Fibroblast of the aortic adventitia (primary cell): ENCODE results near the gene PSMB10. TPM values are rescaled to one million over a fixed set of nuclear protein-coding genes. Genes with fewer than 3 reads are reported as not detected.

Experiments used
- DNase-seq: peaks from one replicate; pipeline ENCODE4 v3.0.0-alpha.2; 2010; ENCODE audit warnings: low read depth
- H3K4me3 ChIP-seq: 2 replicates; pipeline ENCODE4 v1.5.1; 2011; ENCODE audit warnings: low read depth, mild to moderate bottlenecking, control low read depth, low read length, moderate library complexity
- total RNA-seq: library from RNA; depleted of rRNA; stranded (reverse); fragments of >200 nt; gene quantifications from 2 replicates; pipeline ENCODE4 v1.2.3, GENCODE V29; 2012; ENCODE audit warnings: low replicate concordance
- TF ChIP-seq, protein P1 (sequence below): IDR thresholded peaks from 2 replicates; pipeline ENCODE4 v1.5.1; 2011; ENCODE audit warnings: mild to moderate bottlenecking, low read length, control low read depth, inconsistent platforms; ENCODE audit not compliant: insufficient read depth

The PSMB10 gene
- total RNA-seq, 1 donor = 22.7 TPM

DNA sequence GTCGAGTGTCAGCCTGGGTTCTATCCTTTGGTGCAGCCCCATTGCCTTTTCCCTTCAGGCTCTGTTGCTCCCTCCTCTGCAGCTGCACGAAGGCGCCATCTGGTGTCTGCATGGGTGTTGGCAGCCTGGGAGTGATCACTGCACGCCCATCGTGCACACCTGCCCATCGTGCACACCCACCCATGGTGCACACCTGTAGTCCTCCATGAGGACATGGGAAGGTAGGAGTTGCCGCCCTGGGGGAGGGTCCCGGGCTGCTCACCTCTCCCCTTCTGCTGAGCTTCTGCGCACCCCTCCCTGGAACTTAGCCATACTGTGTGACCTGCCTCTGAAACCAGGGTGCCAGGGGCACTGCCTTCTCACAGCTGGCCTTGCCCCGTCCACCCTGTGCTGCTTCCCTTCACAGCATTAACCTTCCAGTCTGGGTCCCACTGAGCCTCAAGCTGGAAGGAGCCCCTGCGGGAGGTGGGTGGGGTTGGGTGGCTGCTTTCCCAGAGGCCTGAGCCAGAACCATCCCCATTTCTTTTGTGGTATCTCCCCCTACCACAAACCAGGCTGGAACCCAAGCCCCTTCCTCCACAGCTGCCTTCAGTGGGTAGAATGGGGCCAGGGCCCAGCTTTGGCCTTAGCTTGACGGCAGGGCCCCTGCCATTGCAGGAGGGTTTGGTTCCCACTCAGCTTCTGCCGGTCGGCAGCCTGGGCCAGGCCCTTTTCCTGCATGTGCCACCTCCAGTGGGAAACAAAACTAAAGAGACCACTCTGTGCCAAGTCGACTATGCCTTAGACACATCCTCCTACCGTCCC lies 7.9 kb downstream of the PSMB10 start:
- TF ChIP-seq, protein P1, sequence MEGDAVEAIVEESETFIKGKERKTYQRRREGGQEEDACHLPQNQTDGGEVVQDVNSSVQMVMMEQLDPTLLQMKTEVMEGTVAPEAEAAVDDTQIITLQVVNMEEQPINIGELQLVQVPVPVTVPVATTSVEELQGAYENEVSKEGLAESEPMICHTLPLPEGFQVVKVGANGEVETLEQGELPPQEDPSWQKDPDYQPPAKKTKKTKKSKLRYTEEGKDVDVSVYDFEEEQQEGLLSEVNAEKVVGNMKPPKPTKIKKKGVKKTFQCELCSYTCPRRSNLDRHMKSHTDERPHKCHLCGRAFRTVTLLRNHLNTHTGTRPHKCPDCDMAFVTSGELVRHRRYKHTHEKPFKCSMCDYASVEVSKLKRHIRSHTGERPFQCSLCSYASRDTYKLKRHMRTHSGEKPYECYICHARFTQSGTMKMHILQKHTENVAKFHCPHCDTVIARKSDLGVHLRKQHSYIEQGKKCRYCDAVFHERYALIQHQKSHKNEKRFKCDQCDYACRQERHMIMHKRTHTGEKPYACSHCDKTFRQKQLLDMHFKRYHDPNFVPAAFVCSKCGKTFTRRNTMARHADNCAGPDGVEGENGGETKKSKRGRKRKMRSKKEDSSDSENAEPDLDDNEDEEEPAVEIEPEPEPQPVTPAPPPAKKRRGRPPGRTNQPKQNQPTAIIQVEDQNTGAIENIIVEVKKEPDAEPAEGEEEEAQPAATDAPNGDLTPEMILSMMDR = peak; percentile 91
- peak; percentile 60 for DNase-seq

DNA sequence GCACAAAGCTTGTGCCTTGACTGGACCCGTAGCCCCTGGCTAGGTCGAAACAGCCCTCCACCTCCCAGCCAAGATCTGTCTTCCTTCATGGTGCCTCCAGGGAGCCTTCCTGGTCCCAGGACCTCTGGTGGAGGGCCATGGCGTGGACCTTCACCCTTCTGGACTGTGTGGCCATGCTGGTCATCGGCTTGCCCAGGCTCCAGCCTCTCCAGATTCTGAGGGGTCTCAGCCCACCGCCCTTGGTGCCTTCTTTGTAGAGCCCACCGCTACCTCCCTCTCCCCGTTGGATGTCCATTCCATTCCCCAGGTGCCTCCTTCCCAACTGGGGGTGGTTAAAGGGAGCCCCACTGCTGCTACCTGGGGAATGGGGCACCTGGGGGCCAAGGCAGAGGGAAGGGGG lies 8.5 kb downstream of the PSMB10 start:
- TF ChIP-seq, protein P1 = no peak
- H3K4me3 ChIP-seq = no peak overlapping the region
- DNase-seq = no peak

More for the DNA sequence above, 7.9 kb downstream of the PSMB10 start:
- H3K4me3 ChIP-seq = no peak overlapping the region

DNA sequence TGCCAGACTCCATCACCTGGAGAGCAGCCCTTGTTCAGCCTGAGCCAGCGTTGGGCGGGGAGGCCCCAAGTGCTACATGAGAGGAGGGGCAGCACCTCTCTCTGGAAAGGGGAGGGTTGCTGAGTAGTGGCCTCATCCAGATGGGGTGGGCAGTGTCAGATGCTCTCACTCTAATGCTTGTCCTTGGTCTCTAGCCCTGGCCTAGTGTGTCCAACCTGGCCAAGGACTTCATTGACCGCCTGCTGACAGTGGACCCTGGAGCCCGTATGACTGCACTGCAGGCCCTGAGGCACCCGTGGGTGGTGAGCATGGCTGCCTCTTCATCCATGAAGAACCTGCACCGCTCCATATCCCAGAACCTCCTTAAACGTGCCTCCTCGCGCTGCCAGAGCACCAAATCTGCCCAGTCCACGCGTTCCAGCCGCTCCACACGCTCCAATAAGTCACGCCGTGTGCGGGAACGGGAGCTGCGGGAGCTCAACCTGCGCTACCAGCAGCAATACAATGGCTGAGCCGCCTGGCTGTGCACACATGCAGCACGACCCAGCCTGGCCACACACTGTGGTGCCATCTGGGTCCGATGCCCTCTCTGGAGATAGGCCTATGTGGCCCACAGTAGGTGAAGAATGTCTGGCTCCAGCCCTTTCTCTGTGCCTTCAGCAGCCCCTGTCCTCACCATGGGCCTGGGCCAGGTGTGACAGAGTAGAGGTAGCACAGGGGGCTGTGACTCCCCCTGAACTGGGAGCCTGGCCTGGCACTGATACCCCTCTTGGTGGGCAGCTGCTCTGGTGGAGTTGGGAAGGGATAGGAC lies 9.3 kb downstream of the PSMB10 start:
- TF ChIP-seq, protein P1 = no peak
- DNase-seq = no peak
- no peak overlapping the region for H3K4me3 ChIP-seq

DNA sequence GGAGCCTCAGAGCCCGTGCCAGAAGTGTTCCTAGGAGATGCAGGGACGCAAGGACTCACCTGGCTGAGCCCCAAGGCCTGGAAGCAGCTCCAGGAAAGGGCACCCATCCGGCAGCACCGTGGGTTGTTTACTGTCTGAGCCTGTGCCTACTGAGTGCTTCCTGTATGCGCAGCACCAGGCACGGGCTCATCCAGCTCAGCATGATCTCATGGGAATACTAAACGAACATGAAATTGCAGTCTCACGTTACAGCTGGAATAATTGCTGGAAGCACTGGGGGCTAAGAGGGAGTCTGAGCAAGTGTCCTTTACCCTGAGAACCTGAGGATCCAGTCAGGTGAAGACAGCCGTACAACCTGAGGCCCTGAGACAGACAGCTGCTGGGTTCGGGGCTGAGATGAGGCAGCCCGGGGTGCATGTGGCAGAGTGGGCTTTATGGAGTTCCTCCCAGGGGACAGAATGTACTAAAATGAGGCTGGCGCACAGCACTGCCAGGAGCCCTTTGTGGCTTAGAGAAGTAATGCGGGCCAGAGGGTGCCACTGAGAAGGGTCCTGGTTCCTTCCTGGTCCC lies 10.4 kb downstream of the PSMB10 start:
- TF ChIP-seq, protein P1 = peak; percentile 20
- peak; percentile 34 for DNase-seq

DNA sequence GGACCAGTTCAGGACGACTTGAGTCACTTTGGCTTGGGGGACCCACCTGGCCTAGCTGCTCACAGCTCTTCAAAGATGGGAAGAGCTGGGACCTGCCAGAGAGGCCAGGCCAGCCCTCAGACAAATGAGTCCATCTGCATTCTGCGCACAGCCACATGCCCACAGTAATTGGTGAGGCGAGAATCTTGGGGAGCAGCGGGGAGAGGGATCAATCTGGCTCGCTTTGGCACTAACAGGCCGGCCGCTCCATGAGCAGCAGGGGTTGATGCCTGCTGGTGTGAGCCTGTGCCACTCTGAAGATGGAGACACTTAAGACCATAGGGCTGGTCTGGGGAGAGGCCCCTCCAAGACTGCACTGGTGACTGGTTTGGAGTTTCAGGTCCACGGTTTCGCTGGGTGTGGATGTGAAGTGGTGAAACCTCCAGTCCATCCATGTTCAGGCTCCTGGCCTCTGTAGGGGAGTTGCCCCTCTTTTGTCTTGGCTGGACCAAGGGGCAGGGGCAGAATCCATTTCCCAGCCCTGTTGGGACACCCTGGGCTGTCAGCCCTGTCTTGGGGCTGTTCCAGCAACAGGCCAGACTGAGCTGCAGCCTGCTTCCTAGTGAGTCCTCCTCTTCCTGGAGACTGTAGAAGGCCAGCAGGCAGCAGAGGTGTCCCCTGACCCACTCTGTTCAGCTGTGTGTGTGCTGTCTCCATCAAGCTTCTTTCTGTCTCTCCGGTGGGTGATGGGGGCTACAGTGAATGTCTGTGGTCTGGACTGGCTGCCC lies 12.3 kb downstream of the PSMB10 start:
- TF ChIP-seq, protein P1 = no peak
- DNase-seq = no peak
- H3K4me3 ChIP-seq = no peak overlapping the region

More for the DNA sequence above, 10.4 kb downstream of the PSMB10 start:
- H3K4me3 ChIP-seq = no peak overlapping the region
